H9 (cell line): ENCODE results near the gene MKRN1. TPM values are rescaled to one million over a fixed set of nuclear protein-coding genes. Genes with fewer than 3 reads are reported as not detected.
"Not testable (repeated sequence)": the region's sequence is repeated elsewhere in the genome, so short reads cannot be mapped to it uniquely, and the experiment has no call there.

ENCODE experiments used
- DNase-seq: peaks from one replicate; pipeline ENCODE4 v3.0.0-alpha.2; 2017
- H2AFZ ChIP-seq: one replicate; pipeline ENCODE4 v1.6.1; 2013; ENCODE audit warnings: mild to moderate bottlenecking, low read length, control low read depth, moderate library complexity
- H2AK5ac ChIP-seq: 2 replicates; pipeline ENCODE4 v1.6.1; 2013; ENCODE audit warnings: low read length, control low read depth, mixed read lengths; ENCODE audit not compliant: insufficient read length
- H2BK120ac ChIP-seq: one replicate; pipeline ENCODE4 v1.6.1; 2013; ENCODE audit warnings: low read depth, mild to moderate bottlenecking, low read length, control low read depth, inconsistent platforms; ENCODE audit not compliant: poor library complexity, severe bottlenecking
- H2BK12ac ChIP-seq: 2 replicates; pipeline ENCODE4 v1.6.1; 2013; ENCODE audit warnings: low read length, control low read depth, mixed read lengths, low read depth; ENCODE audit not compliant: insufficient read length
- H2BK15ac ChIP-seq: 2 replicates; pipeline ENCODE4 v1.6.1; 2013; ENCODE audit warnings: low read depth, low read length, control low read depth
- H2BK20ac ChIP-seq: one replicate; pipeline ENCODE4 v1.6.1; 2013; ENCODE audit warnings: low read depth, mild to moderate bottlenecking, low read length, control low read depth, inconsistent platforms; ENCODE audit not compliant: poor library complexity, severe bottlenecking
- H2BK5ac ChIP-seq: 2 replicates; pipeline ENCODE4 v1.6.1; 2013; ENCODE audit warnings: low read length, control low read depth, mixed read lengths; ENCODE audit not compliant: insufficient read length
- H3K14ac ChIP-seq: 2 replicates; pipeline ENCODE4 v1.6.1; 2013; ENCODE audit warnings: low read length, control low read depth; ENCODE audit not compliant: insufficient read depth
- H3K18ac ChIP-seq: 2 replicates; pipeline ENCODE4 v1.6.1; 2013; ENCODE audit warnings: low read depth, mild to moderate bottlenecking, mixed read lengths, low read length, control low read depth; ENCODE audit not compliant: insufficient read length
- H3K23ac ChIP-seq: 2 replicates; pipeline ENCODE4 v1.6.1; 2013; ENCODE audit warnings: low read length, control low read depth, mixed read lengths, low read depth; ENCODE audit not compliant: insufficient read length
- H3K23me2 ChIP-seq: 2 replicates; pipeline ENCODE4 v1.6.1; 2013; ENCODE audit warnings: low read depth, mild to moderate bottlenecking, mixed read lengths, low read length, control low read depth; ENCODE audit not compliant: insufficient read length, poor library complexity, severe bottlenecking
- H3K27ac ChIP-seq: 2 replicates; pipeline ENCODE4 v1.5.1; 2013; ENCODE audit warnings: low read length, control low read depth, mixed read lengths, low read depth; ENCODE audit not compliant: insufficient read length
- H3K27me3 ChIP-seq: 2 replicates; pipeline ENCODE4 v1.6.1; 2013; ENCODE audit warnings: low read length, control low read depth, inconsistent platforms; ENCODE audit not compliant: insufficient read depth
- H3K4ac ChIP-seq: 2 replicates; pipeline ENCODE4 v1.6.1; 2013; ENCODE audit warnings: low read depth, mild to moderate bottlenecking, control low read depth, inconsistent platforms, low read length, moderate library complexity
- H3K4me1 ChIP-seq: 2 replicates; pipeline ENCODE4 v1.6.1; 2013; ENCODE audit warnings: low read length, control low read depth, inconsistent platforms; ENCODE audit not compliant: insufficient read depth
- H3K4me2 ChIP-seq: 2 replicates; pipeline ENCODE4 v1.6.1; 2013; ENCODE audit warnings: low read length, control low read depth, mixed read lengths; ENCODE audit not compliant: insufficient read length, insufficient read depth
- H3K56ac ChIP-seq: 2 replicates; pipeline ENCODE4 v1.6.1; 2013; ENCODE audit warnings: low read depth, mild to moderate bottlenecking, mixed read lengths, low read length, control low read depth; ENCODE audit not compliant: insufficient read length
- H3K79me1 ChIP-seq: 2 replicates; pipeline ENCODE4 v1.6.1; 2013; ENCODE audit warnings: low read depth, mild to moderate bottlenecking, moderate library complexity, low read length, control low read depth, inconsistent platforms; ENCODE audit not compliant: insufficient read depth, poor library complexity, severe bottlenecking
- H3K79me2 ChIP-seq: 2 replicates; pipeline ENCODE4 v1.6.1; 2013; ENCODE audit warnings: low read length, control low read depth, inconsistent platforms; ENCODE audit not compliant: insufficient read depth
- H3K9ac ChIP-seq: 2 replicates; pipeline ENCODE4 v1.6.1; 2013; ENCODE audit warnings: low read length, control low read depth, mixed read lengths; ENCODE audit not compliant: insufficient read length; ENCODE audit errors: extremely low read depth
- H3K9me3 ChIP-seq: one replicate; pipeline ENCODE4 v1.6.1; 2013; ENCODE audit warnings: low read depth, low read length, inconsistent platforms; ENCODE audit not compliant: control insufficient read depth
- H3T11ph ChIP-seq: one replicate; pipeline ENCODE4 v1.6.1; 2013; ENCODE audit warnings: mild to moderate bottlenecking, low read length, control low read depth, inconsistent platforms
- H4K20me1 ChIP-seq: one replicate; pipeline ENCODE4 v1.6.1; 2013; ENCODE audit not compliant: control insufficient read depth, insufficient read length, insufficient read depth
- H4K5ac ChIP-seq: 2 replicates; pipeline ENCODE4 v1.6.1; 2013; ENCODE audit warnings: low read depth, mild to moderate bottlenecking, mixed read lengths, low read length, control low read depth; ENCODE audit not compliant: insufficient read length
- H4K8ac ChIP-seq: replicated peaks from 2 replicates; pipeline ENCODE4 v1.6.1; 2013; ENCODE audit warnings: low read length, control low read depth, mixed read lengths, low read depth; ENCODE audit not compliant: insufficient read length
- H4K91ac ChIP-seq: 2 replicates; pipeline ENCODE4 v1.6.1; 2013; ENCODE audit warnings: low read depth, mild to moderate bottlenecking, moderate library complexity, mixed read lengths, low read length, control low read depth; ENCODE audit not compliant: insufficient read length
- H3K27ac Mint-ChIP-seq, 3 experiments: 2 replicates in 2 of 3; 3 replicates in 1 of 3; pipeline ENCODE4 v1.8.0; 2020 to 2021; ENCODE audit warnings: mixed read lengths in 3 of 3, mild to moderate bottlenecking in 1 of 3, moderate library complexity in 1 of 3
- H3K27me3 Mint-ChIP-seq: 2 replicates; pipeline ENCODE4 v1.8.0; 2021; ENCODE audit warnings: low read depth, mild to moderate bottlenecking, moderate library complexity, mixed read lengths
- H3K36me3 Mint-ChIP-seq, 3 experiments: 2 replicates in 2 of 3; 3 replicates in 1 of 3; pipeline ENCODE4 v1.8.0; 2020 to 2021; ENCODE audit warnings: low read depth in 3 of 3, mixed read lengths in 3 of 3; ENCODE audit not compliant: insufficient read depth in 1 of 3
- H3K4me1 Mint-ChIP-seq, 2 experiments: 2 replicates each; pipeline ENCODE4 v1.8.0; 2020; ENCODE audit warnings: mixed read lengths in 2 of 2
- H3K4me3 Mint-ChIP-seq, 2 experiments: 2 replicates in 1 of 2; 3 replicates in 1 of 2; pipeline ENCODE4 v1.8.0; 2020 to 2021; ENCODE audit warnings: mild to moderate bottlenecking in 2 of 2, mixed read lengths in 2 of 2, moderate library complexity in 1 of 2
- H3K9me3 Mint-ChIP-seq, 2 experiments: 2 replicates in 1 of 2; 3 replicates in 1 of 2; pipeline ENCODE4 v1.8.0; 2020; ENCODE audit warnings: mild to moderate bottlenecking in 2 of 2, mixed read lengths in 2 of 2, moderate library complexity in 1 of 2
- WGBS: extraction: QIAGEN DNeasy Blood & Tissue Kit; methylation state at CpG from one replicate; pipeline ENCODE4 v1.1.7; 2013; ENCODE audit warnings: missing lambda C conversion rate, low lambda C conversion rate, mixed read lengths; ENCODE audit not compliant: insufficient read length; ENCODE audit errors: extremely low coverage; 5-methylcytosine and 5-hydroxymethylcytosine counted together
- total RNA-seq: library from RNA; stranded (reverse); gene quantifications from 2 replicates; pipeline ENCODE4 v1.2.1, GENCODE V29; 2021
- TF ChIP-seq, protein P1 (sequence below): fragments of 200-600 bp; sonication (generic); conservative IDR thresholded peaks from 3 replicates; pipeline ENCODE4 v1.8.0; 2021; ENCODE audit warnings: antibody characterized with exemption, mild to moderate bottlenecking

Gene MKRN1
- total RNA-seq, 1 experiment from 2014 or later: 106 TPM

DNA sequence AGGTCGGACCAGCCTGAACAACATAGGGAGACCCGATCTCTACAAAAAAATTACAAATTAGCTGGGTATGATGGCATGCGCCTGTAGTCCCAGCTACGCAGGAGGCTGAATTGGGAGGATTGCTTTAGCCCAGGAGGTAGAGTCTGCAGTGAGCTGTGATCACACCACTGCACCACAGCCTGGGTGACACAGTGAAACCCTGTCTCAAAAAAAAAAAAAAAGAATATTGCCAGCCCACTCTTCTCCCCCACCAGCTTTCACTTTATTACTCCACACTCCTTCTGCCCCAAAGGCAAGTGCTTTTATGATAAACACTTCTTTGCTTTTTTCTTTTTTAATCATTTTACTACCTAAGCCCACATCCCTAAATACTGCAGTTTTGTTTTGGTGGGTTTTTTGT lies 60.7 kb downstream of the MKRN1 start:
- Histone ChIP-seq H2AK5ac (no peak overlapping the region), H3K27me3 (no peaks in the 10 kb centered on the region), H3K14ac (no peak overlapping the region), H3K4ac (no peak overlapping the region), H3K4me2 (no peak overlapping the region), H3K9me3 (no peaks in the 10 kb centered on the region), H3K23ac (no peak overlapping the region), H2BK20ac (no peak overlapping the region), H2BK15ac (no peak overlapping the region), H3K27ac (no peak overlapping the region), H2BK120ac (no peak overlapping the region), H3K79me1 (no peaks in the 10 kb centered on the region), H2BK5ac (no peak overlapping the region), H4K8ac (no peak overlapping the region), H3K9ac (no peak overlapping the region), H4K91ac (no peak overlapping the region), H4K5ac (no peak overlapping the region), H3K79me2 (no peaks in the 10 kb centered on the region), H3K56ac (no peak overlapping the region), H2BK12ac (no peak overlapping the region), H3K23me2 (no peaks in the 10 kb centered on the region), H3T11ph (no peak overlapping the region), H4K20me1 (no peaks in the 10 kb centered on the region), H3K18ac (no peak overlapping the region), H2AFZ (no peak overlapping the region), H3K4me1 (no peaks in the 10 kb centered on the region)
- H3K27me3 Mint-ChIP-seq: no peaks in the 10 kb centered on the region
- TF ChIP-seq, protein P1, sequence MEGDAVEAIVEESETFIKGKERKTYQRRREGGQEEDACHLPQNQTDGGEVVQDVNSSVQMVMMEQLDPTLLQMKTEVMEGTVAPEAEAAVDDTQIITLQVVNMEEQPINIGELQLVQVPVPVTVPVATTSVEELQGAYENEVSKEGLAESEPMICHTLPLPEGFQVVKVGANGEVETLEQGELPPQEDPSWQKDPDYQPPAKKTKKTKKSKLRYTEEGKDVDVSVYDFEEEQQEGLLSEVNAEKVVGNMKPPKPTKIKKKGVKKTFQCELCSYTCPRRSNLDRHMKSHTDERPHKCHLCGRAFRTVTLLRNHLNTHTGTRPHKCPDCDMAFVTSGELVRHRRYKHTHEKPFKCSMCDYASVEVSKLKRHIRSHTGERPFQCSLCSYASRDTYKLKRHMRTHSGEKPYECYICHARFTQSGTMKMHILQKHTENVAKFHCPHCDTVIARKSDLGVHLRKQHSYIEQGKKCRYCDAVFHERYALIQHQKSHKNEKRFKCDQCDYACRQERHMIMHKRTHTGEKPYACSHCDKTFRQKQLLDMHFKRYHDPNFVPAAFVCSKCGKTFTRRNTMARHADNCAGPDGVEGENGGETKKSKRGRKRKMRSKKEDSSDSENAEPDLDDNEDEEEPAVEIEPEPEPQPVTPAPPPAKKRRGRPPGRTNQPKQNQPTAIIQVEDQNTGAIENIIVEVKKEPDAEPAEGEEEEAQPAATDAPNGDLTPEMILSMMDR: no peak
- H3K4me1 Mint-ChIP-seq: 0 out of 4 replicates have a peak, but pooled peaks cover 0 to 3% of the 10 kb centered on the region in 2 experiments
- no peaks in the 10 kb centered on the region for H3K9me3 Mint-ChIP-seq
- DNase-seq: no peak
- no peak overlapping the region for H3K4me3 Mint-ChIP-seq
- H3K27ac Mint-ChIP-seq: no peak overlapping the region
- peaks cover 0 to 18% (median 4%) of the 10 kb centered on the region in 3 experiments; a peak in 3 of 7 replicates for H3K36me3 Mint-ChIP-seq
- WGBS: no CpG with 5 or more reads among the region's 4 CpGs

DNA sequence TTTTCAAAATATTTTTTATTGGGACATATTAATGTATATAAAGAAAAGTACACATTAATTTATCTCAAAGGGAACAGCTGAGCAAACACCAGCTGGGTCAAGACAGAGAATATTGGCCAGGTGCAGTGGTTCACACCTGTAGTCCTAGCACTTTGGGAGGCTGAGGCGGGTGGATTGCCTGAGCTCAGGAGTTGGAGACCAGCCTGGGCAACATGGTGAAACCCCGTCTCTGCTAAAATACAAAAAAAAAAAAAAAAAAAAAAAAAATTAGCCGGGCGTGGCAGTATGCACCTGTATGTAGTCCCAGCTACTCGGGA lies 61.2 kb downstream of the MKRN1 start:
- H3K56ac ChIP-seq, H3K4me1 ChIP-seq, H3K9me3 Mint-ChIP-seq, H3K9ac ChIP-seq, H4K20me1 ChIP-seq, H3K27me3 Mint-ChIP-seq, H3K4me1 Mint-ChIP-seq, H3K4me3 Mint-ChIP-seq, H3K27ac ChIP-seq, H3K79me1 ChIP-seq, H4K91ac ChIP-seq, H2BK5ac ChIP-seq, H2AK5ac ChIP-seq, H3T11ph ChIP-seq, DNase-seq, H3K23me2 ChIP-seq, H2BK12ac ChIP-seq, H3K79me2 ChIP-seq, H2BK15ac ChIP-seq, H4K8ac ChIP-seq, H3K14ac ChIP-seq, H3K27ac Mint-ChIP-seq, H4K5ac ChIP-seq, H3K18ac ChIP-seq, H3K27me3 ChIP-seq, H3K9me3 ChIP-seq, H2AFZ ChIP-seq, H3K4me2 ChIP-seq, H3K23ac ChIP-seq, H2BK120ac ChIP-seq, H3K4ac ChIP-seq, H2BK20ac ChIP-seq: not testable (repeated sequence)
- H3K36me3 Mint-ChIP-seq: peaks cover 2 to 21% (median 7%) of the 10 kb centered on the region in 3 experiments; a peak in 5 of 7 replicates
- WGBS: no CpG with 5 or more reads among the region's 5 CpGs
